ENCODE results near the gene KATNA1.
"Not testable (repeated sequence)": the region's sequence is repeated elsewhere in the genome, so short reads cannot be mapped to it uniquely, and the experiment has no call there.

- not testable (repeated sequence) for TF ChIP-seq EZH2 (IDR thresholded peaks at IDR 0.05); CTCF (IDR thresholded peaks at IDR 0.05 in 2 of 3, conservative IDR thresholded peaks at IDR 0.05 in 1 of 3; ENCODE audit: borderline replicate concordance in 1 of 3, insufficient read depth in 1 of 3, low read depth in 2 of 3, low read length in 2 of 3); FOSL1 (IDR thresholded peaks at IDR 0.05; ENCODE audit: low read depth); SP1 (IDR thresholded peaks at IDR 0.05; ENCODE audit: low read depth); POLR2AphosphoS5 (IDR thresholded peaks at IDR 0.05; ENCODE audit: low read depth, low read length); POLR2A (IDR thresholded peaks at IDR 0.05; ENCODE audit: borderline replicate concordance, extremely low read depth, insufficient read depth, insufficient read length); ZFX (IDR thresholded peaks at IDR 0.05); ATF3 (IDR thresholded peaks at IDR 0.05); ZBTB33 (IDR thresholded peaks at IDR 0.05; ENCODE audit: extremely low read depth, insufficient replicate concordance, low read length); EZH2phosphoT487 (IDR thresholded peaks at IDR 0.05; ENCODE audit: borderline replicate concordance); TCF7L2 (IDR thresholded peaks at IDR 0.05; ENCODE audit: borderline replicate concordance, extremely low read depth, insufficient read depth, insufficient read length); SIN3A (IDR thresholded peaks at IDR 0.05; ENCODE audit: low read depth); EGR1 (IDR thresholded peaks at IDR 0.05; ENCODE audit: low read depth)
Measured at GRCh38 chr6:149672265-149672664, 23.8 kb upstream of the KATNA1 start.
